D721Med (cell line): ENCODE data around the gene ERCC4.

Source experiments
- DNase-seq: peaks from one replicate; pipeline ENCODE4 v3.0.0; 2011; ENCODE audit warnings: low spot score; ENCODE audit not compliant: insufficient read length
- FAIRE-seq: peaks from 2 replicates; lab custom pipeline; 2011; peaks lifted over from hg19 to GRCh38; lab: Jason Lieb, UNC
- TF ChIP-seq, protein P1 (sequence below): IDR thresholded peaks from 2 replicates; pipeline ENCODE4 v1.5.1; 2012; ENCODE audit warnings: mild to moderate bottlenecking, control low read depth; ENCODE audit not compliant: insufficient read depth; ENCODE audit errors: missing control alignments

Gene ERCC4

GRCh38 chr16:13892301-13892700, 27.7 kb upstream of the ERCC4 start:
- FAIRE-seq (no peak), DNase-seq (no peak)
- TF ChIP-seq, protein P1, sequence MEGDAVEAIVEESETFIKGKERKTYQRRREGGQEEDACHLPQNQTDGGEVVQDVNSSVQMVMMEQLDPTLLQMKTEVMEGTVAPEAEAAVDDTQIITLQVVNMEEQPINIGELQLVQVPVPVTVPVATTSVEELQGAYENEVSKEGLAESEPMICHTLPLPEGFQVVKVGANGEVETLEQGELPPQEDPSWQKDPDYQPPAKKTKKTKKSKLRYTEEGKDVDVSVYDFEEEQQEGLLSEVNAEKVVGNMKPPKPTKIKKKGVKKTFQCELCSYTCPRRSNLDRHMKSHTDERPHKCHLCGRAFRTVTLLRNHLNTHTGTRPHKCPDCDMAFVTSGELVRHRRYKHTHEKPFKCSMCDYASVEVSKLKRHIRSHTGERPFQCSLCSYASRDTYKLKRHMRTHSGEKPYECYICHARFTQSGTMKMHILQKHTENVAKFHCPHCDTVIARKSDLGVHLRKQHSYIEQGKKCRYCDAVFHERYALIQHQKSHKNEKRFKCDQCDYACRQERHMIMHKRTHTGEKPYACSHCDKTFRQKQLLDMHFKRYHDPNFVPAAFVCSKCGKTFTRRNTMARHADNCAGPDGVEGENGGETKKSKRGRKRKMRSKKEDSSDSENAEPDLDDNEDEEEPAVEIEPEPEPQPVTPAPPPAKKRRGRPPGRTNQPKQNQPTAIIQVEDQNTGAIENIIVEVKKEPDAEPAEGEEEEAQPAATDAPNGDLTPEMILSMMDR, result no peak

- TF ChIP-seq, protein P1, result no peak
- FAIRE-seq (no peak), DNase-seq (no peak)
These were observed 24.4 kb upstream of the ERCC4 start for GRCh38 chr16:13895516-13895915.

- TF ChIP-seq, protein P1, result no peak
- DNase-seq, result no peak
- FAIRE-seq, result no peak
These were observed 23.3 kb upstream of the ERCC4 start for GRCh38 chr16:13896543-13897182.

GRCh38 chr16:13897806-13898205, 22.1 kb upstream of the ERCC4 start:
- DNase-seq (no peak), FAIRE-seq (no peak)
- TF ChIP-seq, protein P1, result no peak

GRCh38 chr16:13898233-13898632, 21.7 kb upstream of the ERCC4 start:
- no peak for FAIRE-seq
- TF ChIP-seq, protein P1, result no peak

DNA sequence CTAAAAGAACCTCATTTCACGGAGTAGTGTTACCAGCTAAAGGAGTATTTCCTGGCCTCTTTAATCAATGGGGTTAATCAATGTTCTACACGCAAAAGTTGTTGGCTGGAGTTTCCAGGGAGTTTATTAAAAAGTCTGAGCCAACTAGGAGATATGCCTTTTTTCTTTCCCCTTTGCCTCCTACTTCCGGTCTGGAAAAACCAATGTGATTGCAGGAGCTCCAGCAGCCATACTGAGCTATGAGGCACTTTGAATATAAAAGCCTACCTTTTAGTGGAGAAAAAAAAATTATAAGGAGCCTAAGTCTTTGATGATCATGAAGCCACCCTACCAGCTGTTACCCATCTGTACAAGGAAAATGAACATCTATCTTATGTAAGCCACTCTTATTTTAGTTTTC, 17.9 kb upstream of the ERCC4 start:
- FAIRE-seq (no peak), DNase-seq (no peak)
- TF ChIP-seq, protein P1, result no peak

More at GRCh38 chr16:13898233-13898632, 21.7 kb upstream of the ERCC4 start:
- no peak for DNase-seq

DNA sequence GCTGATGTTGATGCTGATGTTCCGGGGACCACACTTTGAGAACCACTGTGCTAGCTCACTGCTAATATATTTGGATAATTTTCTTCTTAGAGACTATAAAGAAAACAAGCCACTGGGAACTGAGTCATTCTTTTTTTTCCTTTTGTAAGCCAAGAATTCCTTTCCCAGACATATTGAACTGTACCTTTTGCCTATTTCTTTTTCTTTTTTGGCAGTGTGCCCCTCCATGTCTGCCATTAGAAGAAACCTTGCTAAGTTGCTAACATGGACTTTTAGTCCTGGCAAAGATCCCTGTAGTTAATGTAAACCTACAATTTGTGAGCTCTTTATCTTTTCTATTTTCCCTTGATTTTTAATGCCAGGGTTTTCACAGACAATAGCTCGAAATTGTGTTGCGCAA, 17.3 kb upstream of the ERCC4 start:
- TF ChIP-seq, protein P1, result no peak
- no peak for DNase-seq
- no peak for FAIRE-seq
